Putamen (tissue), 1 donor: ENCODE data around the gene LST1.
A peak's percentile ranks its signal among the peaks of the same experiment; 100 is the strongest.
"Not testable (repeated sequence)": the region's sequence is repeated elsewhere in the genome, so short reads cannot be mapped to it uniquely, and the experiment has no call there.

Experiments used
- DNase-seq: peaks from one replicate; pipeline ENCODE4 v3.0.0-alpha.2; 2016; ENCODE audit warnings: low spot score

Gene LST1

GRCh38 chr6:31580807-31581433 lies 5.2 kb upstream of the LST1 start:
- peak; percentile 69 for DNase-seq

- DNase-seq = no peak
These were observed 4.4 kb upstream of the LST1 start for GRCh38 chr6:31581434-31582229.

- DNase-seq = no peak
These were observed 3.8 kb upstream of the LST1 start, which contains the start of gene LTB for GRCh38 chr6:31582230-31582643. TSS of gene LTB (minus strand) at chr6:31582424. CDS start at chr6:31582417, 7 bp downstream.

GRCh38 chr6:31585491-31585890 lies 586 bp upstream of the LST1 start:
- no peak for DNase-seq

- no peak for DNase-seq
These were observed 663 bp downstream of the LST1 start for GRCh38 chr6:31586599-31587281.

- no peak for DNase-seq
These were observed 2.0 kb downstream of the LST1 start for GRCh38 chr6:31587791-31588777.

GRCh38 chr6:31588871-31589650 lies 3.0 kb downstream of the LST1 start:
- no peak for DNase-seq

GRCh38 chr6:31590691-31591090 lies 4.6 kb downstream of the LST1 start:
- DNase-seq = not testable (repeated sequence)

GRCh38 chr6:31592396-31592771 lies 6.3 kb downstream of the LST1 start:
- DNase-seq = no peak

- DNase-seq = no peak
These were observed 10.9 kb downstream of the LST1 start for GRCh38 chr6:31597006-31597405.

- no peak for DNase-seq
These were observed 21.2 kb downstream of the LST1 start for GRCh38 chr6:31607317-31607716.

- DNase-seq = no peak
These were observed 23.7 kb downstream of the LST1 start for GRCh38 chr6:31609519-31610406.

- no peak for DNase-seq
These were observed 24.9 kb downstream of the LST1 start for GRCh38 chr6:31610968-31611367.

GRCh38 chr6:31614075-31614619 lies 28.1 kb downstream of the LST1 start:
- DNase-seq = no peak

GRCh38 chr6:31614684-31615578 lies 28.9 kb downstream of the LST1 start, which contains the start of gene AIF1:
TSS of gene AIF1 (plus strand) at chr6:31615234. CDS start at chr6:31615330, 96 bp downstream.
- DNase-seq = peak; percentile 40

GRCh38 chr6:31615748-31616147 lies 29.7 kb downstream of the LST1 start:
- no peak for DNase-seq

GRCh38 chr6:31617010-31617409 lies 30.9 kb downstream of the LST1 start:
- DNase-seq = no peak

GRCh38 chr6:31619805-31620585 lies 33.9 kb downstream of the LST1 start:
- DNase-seq = peak; percentile 99
